GM12874 (cell line): ENCODE results near the gene EXPH5.

Source experiments
- TF ChIP-seq, protein P1 (sequence below): IDR thresholded peaks from 2 replicates; pipeline ENCODE4 v1.5.1; 2011; ENCODE audit warnings: low read depth, mild to moderate bottlenecking, control low read depth, low read length, moderate library complexity; ENCODE audit not compliant: insufficient read depth

Gene EXPH5

DNA sequence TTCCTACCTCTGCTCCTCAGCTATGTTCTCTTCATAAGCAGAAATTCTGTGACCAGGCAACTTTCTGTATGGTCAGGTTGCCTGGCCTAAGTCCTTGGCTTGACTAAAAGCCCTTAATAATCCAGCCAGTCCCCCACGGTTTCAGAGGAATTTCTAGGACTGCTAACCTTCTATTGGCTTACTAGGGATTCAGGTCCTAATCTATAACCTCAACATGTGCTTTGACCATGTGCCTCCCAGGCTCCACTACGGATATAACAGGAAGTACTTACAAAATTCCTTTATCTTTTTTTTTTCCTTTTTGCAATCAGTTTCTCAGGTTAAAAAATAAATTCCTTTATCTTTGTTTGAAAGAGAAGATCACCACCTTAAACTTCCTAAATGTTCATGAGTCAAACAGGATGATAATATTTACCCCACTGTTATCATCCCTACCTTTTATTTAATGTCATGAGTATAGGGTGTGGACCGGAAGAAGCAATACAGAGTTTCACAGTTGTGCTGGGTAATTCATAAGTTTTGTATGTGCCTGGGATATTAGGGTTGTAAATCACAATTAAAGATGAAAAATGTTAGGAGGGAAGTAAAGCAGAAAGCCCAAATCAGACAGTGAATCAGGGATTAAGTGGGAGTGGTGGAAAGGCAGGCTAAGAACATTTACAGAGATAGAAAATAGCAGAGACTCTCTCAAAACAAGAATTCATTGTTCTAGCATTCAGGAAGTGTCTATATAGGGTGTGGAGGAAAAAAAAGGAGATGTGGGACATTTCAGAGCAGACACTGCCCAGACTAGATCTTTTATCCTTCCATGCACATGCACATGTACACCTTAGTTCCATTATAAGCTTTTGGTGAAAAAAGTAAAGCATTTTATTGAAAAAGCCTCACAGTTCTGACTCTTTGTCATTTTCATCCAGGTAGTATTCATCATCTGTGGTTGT lies 84.6 kb downstream of the EXPH5 start:
- TF ChIP-seq, protein P1, sequence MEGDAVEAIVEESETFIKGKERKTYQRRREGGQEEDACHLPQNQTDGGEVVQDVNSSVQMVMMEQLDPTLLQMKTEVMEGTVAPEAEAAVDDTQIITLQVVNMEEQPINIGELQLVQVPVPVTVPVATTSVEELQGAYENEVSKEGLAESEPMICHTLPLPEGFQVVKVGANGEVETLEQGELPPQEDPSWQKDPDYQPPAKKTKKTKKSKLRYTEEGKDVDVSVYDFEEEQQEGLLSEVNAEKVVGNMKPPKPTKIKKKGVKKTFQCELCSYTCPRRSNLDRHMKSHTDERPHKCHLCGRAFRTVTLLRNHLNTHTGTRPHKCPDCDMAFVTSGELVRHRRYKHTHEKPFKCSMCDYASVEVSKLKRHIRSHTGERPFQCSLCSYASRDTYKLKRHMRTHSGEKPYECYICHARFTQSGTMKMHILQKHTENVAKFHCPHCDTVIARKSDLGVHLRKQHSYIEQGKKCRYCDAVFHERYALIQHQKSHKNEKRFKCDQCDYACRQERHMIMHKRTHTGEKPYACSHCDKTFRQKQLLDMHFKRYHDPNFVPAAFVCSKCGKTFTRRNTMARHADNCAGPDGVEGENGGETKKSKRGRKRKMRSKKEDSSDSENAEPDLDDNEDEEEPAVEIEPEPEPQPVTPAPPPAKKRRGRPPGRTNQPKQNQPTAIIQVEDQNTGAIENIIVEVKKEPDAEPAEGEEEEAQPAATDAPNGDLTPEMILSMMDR: no peak

DNA sequence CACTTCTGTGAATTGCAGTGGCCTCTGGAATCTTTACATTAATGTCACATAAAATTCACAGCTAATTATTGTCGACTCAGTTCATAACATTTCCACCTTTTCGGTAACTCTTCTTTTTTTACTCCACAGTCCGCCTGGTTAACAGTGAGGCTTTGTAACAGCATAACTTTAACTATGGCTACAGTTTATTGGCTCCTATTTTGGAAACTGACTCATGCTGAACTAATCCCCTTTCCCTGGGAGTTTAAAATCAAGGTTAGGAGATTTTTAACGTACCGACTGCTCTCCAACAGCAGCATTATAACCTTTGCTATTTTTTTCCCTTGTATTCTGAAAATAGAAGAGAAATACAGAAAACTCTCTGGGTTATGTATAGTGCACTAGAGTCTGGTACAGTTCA lies 92.2 kb downstream of the EXPH5 start:
- TF ChIP-seq, protein P1: no peak

DNA sequence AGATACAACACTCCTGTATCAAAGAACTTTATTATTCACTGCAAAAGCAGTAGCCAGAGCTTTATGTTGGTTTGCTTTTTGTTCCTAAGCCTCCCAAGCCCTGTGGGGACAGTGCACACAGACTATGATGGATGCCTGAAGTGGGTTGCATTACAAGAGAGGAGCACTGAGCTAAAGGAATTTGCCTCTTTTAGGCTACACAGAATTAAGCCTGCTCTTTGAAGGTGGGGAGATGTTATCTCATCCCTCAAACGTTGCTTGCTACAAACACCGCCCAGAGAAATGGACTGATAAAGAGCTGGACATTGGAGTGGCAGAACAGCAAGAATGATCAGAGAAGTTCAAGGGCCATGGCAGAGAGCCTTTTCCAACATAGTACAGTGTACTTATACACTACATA lies 92.8 kb downstream of the EXPH5 start:
- TF ChIP-seq, protein P1: no peak

DNA sequence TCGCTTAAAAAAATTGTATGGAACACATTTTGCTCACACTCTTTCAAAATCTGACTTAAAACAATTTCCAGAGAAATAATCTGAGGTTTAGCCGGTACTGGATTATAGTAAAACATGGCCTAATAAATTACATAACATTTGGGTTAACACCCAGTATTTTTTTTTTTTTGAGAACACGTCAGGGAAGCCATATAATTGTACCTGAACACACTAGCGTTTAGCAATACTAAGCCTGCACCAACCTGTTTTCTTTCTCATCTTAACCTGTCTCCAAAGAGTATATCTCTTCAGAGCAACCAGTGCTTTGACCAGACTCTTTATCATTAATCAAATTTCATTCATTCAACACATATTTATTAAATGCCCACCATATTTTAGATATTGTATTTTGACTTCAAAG lies 93.4 kb downstream of the EXPH5 start:
- TF ChIP-seq, protein P1: no peak

DNA sequence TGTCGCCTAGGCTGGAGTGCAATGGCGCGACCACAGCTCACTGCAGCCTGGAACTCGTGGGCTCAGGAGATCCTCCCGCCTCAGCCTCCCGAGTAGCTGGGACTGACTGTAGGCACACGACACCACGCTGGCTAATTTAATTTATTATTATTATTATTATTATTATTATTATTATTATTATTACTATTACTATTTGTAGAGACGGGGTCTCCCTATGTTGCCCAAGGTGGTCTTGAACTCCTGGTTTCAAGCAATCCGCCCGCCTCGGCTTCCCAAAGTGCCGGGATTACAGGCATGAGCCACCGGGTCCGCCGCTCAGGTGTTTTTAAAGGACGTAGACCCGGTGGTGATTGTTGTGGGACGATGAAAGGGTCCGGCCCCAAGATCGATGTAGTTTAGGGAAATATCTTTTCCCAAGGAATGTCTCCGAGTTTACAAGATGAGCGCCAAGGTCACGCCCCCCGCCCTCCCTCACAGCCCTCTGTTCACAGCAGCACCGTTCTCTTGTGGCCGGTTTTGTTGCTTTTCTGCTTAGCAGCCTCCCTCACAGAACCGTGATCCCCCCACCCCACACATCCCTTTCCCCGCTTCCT lies 94.7 kb downstream of the EXPH5 start:
- TF ChIP-seq, protein P1: no peak

DNA sequence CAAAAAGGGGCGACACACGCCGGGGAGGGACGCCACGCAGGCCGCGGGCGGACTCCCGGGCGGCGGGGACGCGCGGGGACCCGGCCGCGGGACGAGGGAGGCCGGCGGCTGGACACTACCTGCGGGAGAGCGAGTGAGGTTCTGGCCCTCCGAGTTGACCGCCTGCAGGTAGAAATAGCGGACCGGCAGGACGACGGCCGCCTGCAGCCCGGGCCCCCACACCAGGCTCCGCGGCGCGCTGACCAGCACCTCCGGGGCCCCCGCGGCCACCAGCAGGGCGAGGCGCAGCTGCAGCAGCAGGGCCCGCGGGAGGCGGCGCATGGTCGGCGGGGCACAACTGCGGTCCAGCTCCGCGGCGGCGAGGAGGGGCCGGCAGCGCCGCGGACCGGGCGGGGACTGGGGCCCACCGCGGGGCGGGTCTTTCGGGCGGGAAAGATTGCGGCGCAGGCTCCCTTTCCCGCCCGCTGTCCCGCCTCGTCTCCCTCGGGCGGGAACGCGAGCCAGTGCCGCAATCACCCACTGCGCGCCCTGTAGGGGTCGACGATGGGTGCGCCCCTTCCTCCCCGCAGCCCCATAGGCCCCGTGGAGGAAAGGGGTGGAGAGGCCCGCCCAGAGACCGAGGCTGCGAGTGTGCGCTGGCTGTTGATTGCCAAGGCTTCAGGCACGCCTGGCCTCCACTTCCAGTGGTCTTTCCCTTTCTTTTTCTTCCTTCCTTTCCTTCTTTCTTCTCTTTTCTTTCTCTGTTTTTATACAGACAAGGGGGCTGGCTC lies 95.3 kb downstream of the EXPH5 start, which contains the start of gene POGLUT3:
POGLUT3 (minus strand) TSS at position 339 of the 770 bp plus-strand sequence; CDS start at position 321, 18 bp downstream.
- TF ChIP-seq, protein P1: no peak
